Astrocyte (in vitro differentiated cells and primary cell): Measurements from ENCODE around the gene CHMP4B. TPM values are rescaled to one million over a fixed set of nuclear protein-coding genes. Genes with fewer than 3 reads are reported as not detected.

Experiments
- DNase-seq: peaks from one replicate; pipeline ENCODE4 v3.0.0-alpha.2; 2010; ENCODE audit warnings: low read depth
- FAIRE-seq: peaks from 2 replicates; lab custom pipeline; 2011; peaks lifted over from hg19 to GRCh38; lab: Jason Lieb, UNC
- H2AFZ ChIP-seq: 2 replicates; pipeline ENCODE4 v1.6.0; 2012; ENCODE audit warnings: low read depth, low read length, inconsistent platforms
- H3K27ac ChIP-seq: 2 replicates; pipeline ENCODE4 v1.5.1; 2011; ENCODE audit warnings: low read depth, low read length, inconsistent platforms
- H3K27me3 ChIP-seq: 2 replicates; pipeline ENCODE4 v1.6.0; 2011; ENCODE audit warnings: low read length, inconsistent platforms; ENCODE audit not compliant: insufficient read depth
- H3K36me3 ChIP-seq: 2 replicates; pipeline ENCODE4 v1.5.1; 2011; ENCODE audit warnings: low read length, inconsistent platforms; ENCODE audit not compliant: insufficient read depth
- H3K4me1 ChIP-seq: 2 replicates; pipeline ENCODE4 v1.5.1; 2011; ENCODE audit warnings: low read length, inconsistent platforms; ENCODE audit not compliant: insufficient read depth
- H3K4me2 ChIP-seq: 2 replicates; pipeline ENCODE4 v1.6.0; 2012; ENCODE audit warnings: low read length, inconsistent platforms
- H3K4me3 ChIP-seq: 2 replicates; pipeline ENCODE4 v1.5.1; 2011; ENCODE audit warnings: low read depth, mild to moderate bottlenecking, low read length, inconsistent platforms; ENCODE audit not compliant: insufficient read depth
- H3K79me2 ChIP-seq: 2 replicates; pipeline ENCODE4 v1.6.0; 2012; ENCODE audit warnings: mild to moderate bottlenecking, low read length, inconsistent platforms; ENCODE audit not compliant: insufficient read depth
- H3K9ac ChIP-seq: 2 replicates; pipeline ENCODE4 v1.6.0; 2012; ENCODE audit warnings: mild to moderate bottlenecking, low read length, inconsistent platforms
- H3K9me3 ChIP-seq: 2 replicates; pipeline ENCODE4 v1.5.1; 2012; ENCODE audit warnings: low read depth, mild to moderate bottlenecking, low read length, inconsistent platforms; ENCODE audit not compliant: insufficient read depth
- H4K20me1 ChIP-seq: 2 replicates; pipeline ENCODE4 v1.6.0; 2012; ENCODE audit warnings: low read length, inconsistent platforms; ENCODE audit not compliant: insufficient read depth
- H3K27ac Mint-ChIP-seq: one replicate; pipeline ENCODE4 v1.8.0; 2021; ENCODE audit warnings: mild to moderate bottlenecking, mixed read lengths; ENCODE audit not compliant: unreplicated experiment
- H3K27me3 Mint-ChIP-seq: one replicate; pipeline ENCODE4 v1.8.0; 2021; ENCODE audit warnings: low read depth, mixed read lengths; ENCODE audit not compliant: unreplicated experiment
- H3K36me3 Mint-ChIP-seq: one replicate; pipeline ENCODE4 v1.8.0; 2021; ENCODE audit warnings: low read depth, mixed read lengths; ENCODE audit not compliant: unreplicated experiment
- H3K4me1 Mint-ChIP-seq: one replicate; pipeline ENCODE4 v1.8.0; 2021; ENCODE audit warnings: low read depth, mixed read lengths; ENCODE audit not compliant: unreplicated experiment
- H3K4me3 Mint-ChIP-seq: one replicate; pipeline ENCODE4 v1.8.0; 2021; ENCODE audit warnings: mild to moderate bottlenecking, moderate library complexity, mixed read lengths; ENCODE audit not compliant: unreplicated experiment
- H3K9me3 Mint-ChIP-seq: one replicate; pipeline ENCODE4 v1.8.0; 2021; ENCODE audit warnings: mild to moderate bottlenecking, mixed read lengths; ENCODE audit not compliant: unreplicated experiment
- EZH2 ChIP-seq: IDR thresholded peaks from 2 replicates; pipeline ENCODE4 v1.6.1; 2012; ENCODE audit warnings: mild to moderate bottlenecking, low read length, inconsistent platforms; ENCODE audit not compliant: insufficient read depth
- total RNA-seq: library from RNA; stranded (reverse); gene quantifications from 2 replicates; pipeline ENCODE4 v1.2.1, GENCODE V29; 2021
- TF ChIP-seq, protein P1 (sequence below): IDR thresholded peaks from 2 replicates; pipeline ENCODE4 v1.5.1; 2011; ENCODE audit warnings: low read depth, mild to moderate bottlenecking, inconsistent platforms, low read length, moderate library complexity; ENCODE audit not compliant: insufficient read depth

Gene CHMP4B
- total RNA-seq, 1 donor from 2014 or later = 90.6 TPM

- TF ChIP-seq EZH2 = no peak
- TF ChIP-seq, protein P1, sequence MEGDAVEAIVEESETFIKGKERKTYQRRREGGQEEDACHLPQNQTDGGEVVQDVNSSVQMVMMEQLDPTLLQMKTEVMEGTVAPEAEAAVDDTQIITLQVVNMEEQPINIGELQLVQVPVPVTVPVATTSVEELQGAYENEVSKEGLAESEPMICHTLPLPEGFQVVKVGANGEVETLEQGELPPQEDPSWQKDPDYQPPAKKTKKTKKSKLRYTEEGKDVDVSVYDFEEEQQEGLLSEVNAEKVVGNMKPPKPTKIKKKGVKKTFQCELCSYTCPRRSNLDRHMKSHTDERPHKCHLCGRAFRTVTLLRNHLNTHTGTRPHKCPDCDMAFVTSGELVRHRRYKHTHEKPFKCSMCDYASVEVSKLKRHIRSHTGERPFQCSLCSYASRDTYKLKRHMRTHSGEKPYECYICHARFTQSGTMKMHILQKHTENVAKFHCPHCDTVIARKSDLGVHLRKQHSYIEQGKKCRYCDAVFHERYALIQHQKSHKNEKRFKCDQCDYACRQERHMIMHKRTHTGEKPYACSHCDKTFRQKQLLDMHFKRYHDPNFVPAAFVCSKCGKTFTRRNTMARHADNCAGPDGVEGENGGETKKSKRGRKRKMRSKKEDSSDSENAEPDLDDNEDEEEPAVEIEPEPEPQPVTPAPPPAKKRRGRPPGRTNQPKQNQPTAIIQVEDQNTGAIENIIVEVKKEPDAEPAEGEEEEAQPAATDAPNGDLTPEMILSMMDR = no peak
- Histone ChIP-seq H4K20me1 (peaks cover 96% of the 10 kb centered on the region), H3K27ac (no peak overlapping the region), H3K4me3 (no peak overlapping the region), H3K9me3 (no peaks in the 10 kb centered on the region), H3K4me2 (no peak overlapping the region), H3K4me1 (no peaks in the 10 kb centered on the region), H3K27me3 (no peaks in the 10 kb centered on the region), H3K9ac (no peak overlapping the region), H3K36me3 (peaks cover 7% of the 10 kb centered on the region), H3K79me2 (peaks cover 96% of the 10 kb centered on the region), H2AFZ (no peak overlapping the region)
- Mint-ChIP-seq H3K9me3 (no peaks in the 10 kb centered on the region), H3K36me3 (peaks cover 6% of the 10 kb centered on the region), H3K27ac (no peak overlapping the region), H3K27me3 (no peaks in the 10 kb centered on the region), H3K4me1 (peaks cover 27% of the 10 kb centered on the region), H3K4me3 (no peak overlapping the region)
- FAIRE-seq (no peak), DNase-seq (no peak)
These were observed 13.7 kb downstream of the CHMP4B start for GRCh38 chr20:33824852-33825251.

DNA sequence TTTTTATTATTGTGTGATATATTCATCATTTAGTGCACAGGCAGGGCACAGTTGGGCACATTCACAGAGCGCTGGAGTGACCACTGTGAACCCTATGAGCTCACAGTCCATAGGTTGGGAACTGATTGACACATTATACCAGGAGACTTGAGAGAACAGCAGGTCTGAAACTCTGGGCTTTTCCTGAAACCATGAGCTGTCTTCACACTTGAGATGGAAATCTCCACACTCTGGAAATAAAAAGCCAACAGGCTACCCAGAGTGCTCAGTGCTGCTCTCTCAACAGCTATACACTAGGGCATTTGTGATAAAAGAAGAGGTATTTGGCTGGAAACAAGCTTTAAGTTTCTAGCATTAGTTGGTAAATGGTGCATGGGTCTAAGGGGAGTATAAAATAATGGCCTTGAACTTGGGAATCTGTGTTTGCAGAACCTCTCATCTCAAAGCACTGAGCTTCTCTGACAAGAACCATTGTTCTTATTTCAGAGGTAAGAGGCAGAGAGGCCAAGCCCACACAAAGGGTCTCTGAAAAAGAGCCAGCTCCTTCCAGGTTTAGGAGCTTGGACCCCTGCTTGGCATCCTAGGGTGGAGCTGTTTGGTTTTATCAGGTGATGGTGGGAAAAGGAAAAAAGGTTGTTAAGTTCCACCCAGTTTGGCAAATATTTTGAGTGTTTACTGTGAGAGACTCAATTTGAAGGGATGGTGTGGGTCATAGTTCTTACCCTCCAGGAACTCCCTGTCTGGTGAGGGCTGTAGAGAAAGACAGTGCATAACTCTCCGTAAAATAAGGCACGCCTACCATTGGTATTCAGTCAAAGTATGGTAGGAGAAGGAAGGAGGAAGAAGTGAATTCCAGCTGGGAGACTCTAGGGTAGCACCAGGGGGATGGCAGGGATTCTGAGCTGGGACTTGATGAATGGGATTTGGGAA, 14.5 kb downstream of the CHMP4B start:
- Histone ChIP-seq H4K20me1 (peaks cover 96% of the 10 kb centered on the region), H3K4me1 (no peaks in the 10 kb centered on the region), H3K9ac (no peak overlapping the region), H3K4me2 (no peak overlapping the region), H3K36me3 (peaks cover 7% of the 10 kb centered on the region), H2AFZ (no peak overlapping the region), H3K9me3 (no peaks in the 10 kb centered on the region), H3K27me3 (no peaks in the 10 kb centered on the region), H3K79me2 (peaks cover 96% of the 10 kb centered on the region), H3K27ac (no peak overlapping the region), H3K4me3 (no peak overlapping the region)
- no peaks in the 10 kb centered on the region for H3K27me3 Mint-ChIP-seq
- DNase-seq (no peak), FAIRE-seq (no peak)
- peaks cover 8% of the 10 kb centered on the region for H3K36me3 Mint-ChIP-seq
- no peak overlapping the region for H3K27ac Mint-ChIP-seq
- H3K9me3 Mint-ChIP-seq = no peaks in the 10 kb centered on the region
- TF ChIP-seq, protein P1 = no peak
- no peak for TF ChIP-seq EZH2
- H3K4me3 Mint-ChIP-seq = no peak overlapping the region
- peaks cover 27% of the 10 kb centered on the region for H3K4me1 Mint-ChIP-seq
